GM19193 (cell line): ENCODE measurements around the gene LAMA2.

Experiments used
- POLR2A ChIP-seq: IDR thresholded peaks from 4 replicates; pipeline ENCODE4 v1.6.1; 2011; ENCODE audit not compliant: insufficient read depth, insufficient read length; ENCODE audit errors: extremely low read depth

The LAMA2 gene

DNA sequence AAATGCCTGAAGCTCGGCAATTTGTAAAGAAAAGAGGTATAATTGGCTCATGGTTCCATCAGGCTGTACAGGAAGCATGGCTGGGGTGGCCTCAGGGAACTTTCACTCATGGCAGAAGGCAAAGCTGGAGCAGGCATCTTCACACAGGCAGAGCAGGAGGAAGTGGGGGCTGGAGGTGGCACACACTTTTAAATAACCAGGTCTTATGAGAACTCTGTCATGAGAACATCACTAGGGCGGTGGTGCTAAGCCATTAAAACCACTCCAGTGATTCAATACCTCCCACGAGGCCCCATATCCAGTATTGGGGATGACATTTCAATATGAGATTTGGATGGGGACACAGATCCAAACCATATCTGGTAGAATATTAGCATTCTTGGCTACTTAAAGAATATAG lies 481.8 kb downstream of the LAMA2 start:
- no peak for TF ChIP-seq POLR2A

DNA sequence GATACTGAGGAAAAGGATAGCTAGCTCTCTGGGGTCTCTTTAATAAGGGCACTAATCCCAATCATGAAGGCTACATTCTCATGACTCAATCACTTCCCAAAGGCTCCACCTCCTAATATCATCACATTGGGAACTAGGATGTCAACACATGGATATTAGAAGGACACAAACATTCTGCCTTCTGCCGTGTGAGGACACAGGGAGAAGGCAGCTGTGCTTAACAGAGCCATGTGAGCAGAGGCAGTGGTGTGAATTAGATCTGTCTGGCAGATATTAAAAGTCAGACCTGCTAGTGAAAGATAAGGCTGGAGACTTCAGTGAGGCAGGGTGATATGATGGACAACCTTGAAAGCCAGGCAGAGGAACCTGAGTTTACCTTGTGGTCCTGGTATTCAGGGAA lies 485.1 kb downstream of the LAMA2 start:
- no peak for TF ChIP-seq POLR2A

DNA sequence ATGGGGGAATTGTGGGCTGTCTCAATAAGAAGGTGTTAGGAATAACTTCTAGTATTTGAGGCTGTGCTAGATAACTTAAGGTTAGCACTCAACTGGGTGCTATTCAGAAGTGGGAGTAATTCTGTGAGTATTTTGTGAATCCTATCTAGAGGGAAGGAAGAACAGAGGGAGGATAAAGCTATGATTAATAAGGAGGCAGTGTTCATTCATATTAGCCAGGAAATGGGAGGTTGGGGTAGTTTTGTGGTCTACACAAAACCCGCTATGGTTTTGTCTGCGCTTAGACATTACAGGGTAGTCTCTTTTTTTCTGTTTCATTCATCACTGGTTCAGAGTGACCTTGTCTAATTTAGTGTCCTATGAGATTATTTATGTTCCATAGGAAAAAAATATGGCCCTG lies 486.0 kb downstream of the LAMA2 start:
- no peak for TF ChIP-seq POLR2A

DNA sequence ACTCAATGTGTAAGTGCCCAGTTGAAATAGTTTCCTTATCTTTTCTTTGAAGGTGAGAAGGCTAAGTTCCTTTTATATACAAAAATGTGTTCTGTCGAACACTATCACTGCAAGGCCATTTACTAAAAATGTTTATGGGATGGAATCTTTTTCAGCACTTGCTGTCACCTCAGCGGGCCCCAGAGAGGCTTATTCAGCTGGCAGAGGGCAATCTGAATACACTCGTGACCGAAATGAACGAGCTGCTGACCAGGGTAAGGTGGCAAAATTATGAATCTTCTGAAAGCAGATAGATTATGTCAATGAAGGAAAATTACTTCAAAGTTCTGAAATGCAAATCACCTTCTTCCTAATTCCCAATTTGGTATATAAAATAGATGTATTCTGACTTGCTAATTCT lies 486.8 kb downstream of the LAMA2 start:
- no peak for TF ChIP-seq POLR2A

DNA sequence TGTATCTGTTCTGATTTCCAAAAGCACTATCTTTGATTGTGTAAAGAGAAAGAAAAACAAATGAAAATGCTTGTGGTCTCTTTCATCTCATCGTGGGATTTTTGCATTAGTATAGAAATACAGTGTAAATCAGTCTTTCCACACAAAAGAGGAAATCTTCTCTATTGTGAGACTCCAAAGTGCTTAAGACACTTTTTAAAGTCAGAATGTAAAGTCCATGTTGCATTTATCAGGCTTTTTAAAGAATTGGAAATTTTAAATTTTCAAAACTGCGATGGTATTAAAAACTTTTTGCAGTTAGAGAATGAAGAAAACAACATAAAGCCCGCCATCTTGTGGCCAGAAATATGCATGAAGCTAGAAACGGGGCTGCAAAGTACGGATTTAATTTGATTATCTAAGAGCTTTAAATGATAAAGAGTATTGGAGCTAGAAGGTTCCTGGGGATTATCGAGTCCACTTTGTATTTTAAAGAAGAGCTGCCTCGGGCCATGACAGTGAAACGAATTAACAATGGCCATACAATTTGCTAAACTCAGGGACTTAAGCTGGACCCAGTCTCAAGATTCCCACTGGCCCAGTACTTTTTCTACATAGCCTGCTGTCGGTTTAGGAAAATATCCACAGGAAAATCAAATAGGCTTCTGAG lies 487.5 kb downstream of the LAMA2 start:
- TF ChIP-seq POLR2A: no peak

DNA sequence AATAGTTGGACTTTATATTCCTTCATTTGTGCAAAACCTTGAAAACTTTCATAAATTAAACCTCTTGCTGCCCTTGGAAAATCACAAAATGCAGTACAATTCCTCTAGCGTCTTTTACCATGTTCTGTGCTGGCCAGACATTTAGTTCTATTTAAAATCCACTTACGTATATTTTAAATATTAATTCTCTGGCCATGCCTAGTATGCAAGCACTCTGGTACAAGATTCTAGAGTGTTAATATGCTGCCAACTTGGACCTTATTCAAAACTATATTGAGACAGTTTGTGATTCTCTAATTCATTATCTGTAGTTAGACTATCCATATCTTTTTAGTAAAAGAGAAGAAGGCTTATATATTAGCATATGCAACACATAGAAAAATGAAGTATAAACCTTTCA lies 498.9 kb downstream of the LAMA2 start:
- no peak for TF ChIP-seq POLR2A

DNA sequence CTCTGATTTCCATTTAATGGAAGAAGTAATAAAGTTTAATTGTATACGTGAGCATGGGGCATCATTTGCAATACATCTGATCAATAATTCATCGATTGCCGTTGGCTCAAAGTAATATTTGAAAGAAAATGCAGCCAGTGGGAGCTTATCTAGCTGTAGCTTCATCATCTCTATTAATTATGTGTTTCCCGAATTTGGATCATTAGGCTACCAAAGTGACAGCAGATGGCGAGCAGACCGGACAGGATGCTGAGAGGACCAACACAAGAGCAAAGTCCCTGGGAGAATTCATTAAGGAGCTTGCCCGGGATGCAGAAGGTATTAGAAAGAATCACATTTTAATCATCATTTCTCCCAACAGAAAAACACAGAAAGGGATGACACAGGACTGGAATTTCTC lies 500.0 kb downstream of the LAMA2 start:
- TF ChIP-seq POLR2A: no peak

DNA sequence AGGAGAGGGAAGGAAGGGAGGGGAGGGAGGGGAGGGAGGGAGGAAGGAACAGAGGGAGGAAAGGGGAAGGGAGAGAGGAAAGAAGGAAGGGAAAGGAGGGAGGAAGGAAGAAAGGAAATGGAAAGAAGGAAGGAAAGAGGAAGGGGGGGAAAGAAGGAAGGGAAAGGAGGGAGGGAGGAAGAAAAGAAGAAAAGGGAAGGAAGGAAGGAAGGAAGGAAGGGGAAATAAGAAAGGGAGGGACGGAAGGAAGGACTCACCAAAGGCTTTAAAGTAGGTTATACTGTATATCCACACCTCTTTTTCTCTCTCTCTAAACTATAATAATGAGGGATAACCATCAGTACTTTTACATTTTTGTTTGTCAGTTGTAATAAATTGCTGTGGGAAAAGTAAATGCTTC lies 502.2 kb downstream of the LAMA2 start:
- no peak for TF ChIP-seq POLR2A

DNA sequence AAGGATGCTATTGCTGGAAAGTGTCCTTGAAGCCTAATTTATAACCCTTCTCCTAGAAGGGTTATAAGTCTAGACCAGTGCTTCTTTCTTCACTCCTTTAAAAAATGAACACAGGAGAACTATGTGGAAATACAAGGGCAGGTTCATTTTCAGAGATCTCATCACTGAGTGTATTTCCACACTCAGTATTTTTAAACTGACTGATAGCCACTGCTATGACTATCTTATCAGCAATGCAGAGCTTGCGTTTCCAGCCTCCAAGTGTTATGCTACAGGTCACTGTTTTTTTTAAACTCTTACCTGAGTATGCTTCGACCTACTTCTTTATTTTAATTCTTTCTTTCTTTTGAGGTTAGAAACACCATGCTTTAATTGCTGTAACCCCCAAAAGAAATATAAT lies 508.0 kb downstream of the LAMA2 start:
- no peak for TF ChIP-seq POLR2A

DNA sequence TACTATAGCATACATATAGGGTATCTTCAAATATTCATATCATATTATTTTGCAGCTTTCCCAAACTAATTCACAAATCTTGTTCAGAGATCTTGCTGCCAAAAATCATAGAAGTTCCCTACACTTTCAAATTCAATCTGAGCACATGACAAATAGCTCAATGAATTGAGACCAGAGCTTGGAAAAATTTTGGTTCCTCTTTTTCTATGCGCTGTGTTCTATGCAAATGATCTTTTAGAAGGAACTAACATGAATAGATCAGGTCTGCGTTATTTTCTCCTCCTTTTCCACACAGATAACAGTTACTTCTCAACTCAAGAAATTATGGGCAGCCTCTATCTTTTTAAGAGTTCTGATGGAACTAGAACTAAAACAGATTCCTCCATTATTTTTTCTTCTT lies 510.7 kb downstream of the LAMA2 start:
- no peak for TF ChIP-seq POLR2A

DNA sequence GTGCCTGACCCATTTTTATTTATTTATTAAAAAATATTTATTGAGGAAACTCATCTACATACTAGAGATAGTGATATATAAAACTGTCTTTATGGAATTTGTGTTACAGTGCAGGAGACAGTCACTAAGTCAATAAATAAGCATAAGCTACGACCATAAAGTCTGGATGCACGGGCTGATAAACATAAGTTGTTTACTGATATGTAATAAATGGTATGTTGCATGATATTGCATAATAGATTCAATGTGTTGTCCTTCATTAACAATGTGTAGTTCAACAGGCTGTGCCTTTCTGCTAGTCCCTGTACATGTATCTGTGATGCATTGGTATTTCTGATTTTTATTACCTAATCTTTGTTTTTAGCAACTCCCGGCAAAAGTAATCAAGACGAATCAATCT lies 515.8 kb downstream of the LAMA2 start:
- no peak for TF ChIP-seq POLR2A

DNA sequence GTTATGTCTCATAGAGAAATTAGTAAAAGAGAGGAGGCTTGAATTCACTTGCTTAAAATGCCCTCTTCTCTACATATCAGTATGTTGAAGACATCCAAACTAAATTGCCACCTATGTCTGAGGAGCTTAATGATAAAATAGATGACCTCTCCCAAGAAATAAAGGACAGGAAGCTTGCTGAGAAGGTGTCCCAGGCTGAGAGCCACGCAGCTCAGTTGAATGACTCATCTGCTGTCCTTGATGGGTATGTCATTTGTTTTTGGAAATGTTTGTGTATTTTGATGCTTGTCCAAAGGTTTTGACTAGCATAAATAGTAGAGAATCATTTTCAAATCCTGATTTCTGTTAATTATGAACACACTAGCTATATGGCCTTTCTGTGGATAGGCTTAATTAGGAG lies 519.3 kb downstream of the LAMA2 start:
- TF ChIP-seq POLR2A: no peak

DNA sequence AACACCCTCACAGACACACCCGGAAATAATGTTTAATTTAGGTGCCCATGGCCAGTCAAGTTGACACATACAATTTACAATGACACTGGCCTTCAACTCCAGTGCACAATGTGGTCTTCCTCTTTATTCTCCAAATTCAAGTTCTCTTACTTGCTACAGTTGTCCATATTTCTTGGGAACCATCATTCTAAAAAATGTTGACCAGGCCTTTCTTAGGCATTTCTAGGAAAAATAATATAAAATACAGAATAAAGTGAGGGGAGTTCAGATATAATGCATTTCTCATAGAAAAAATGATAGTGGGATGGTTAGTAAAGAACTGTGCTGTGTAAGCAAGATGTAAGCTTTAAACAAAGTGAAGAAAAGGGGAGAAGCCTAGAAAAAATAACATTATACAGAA lies 528.2 kb downstream of the LAMA2 start:
- TF ChIP-seq POLR2A: no peak

DNA sequence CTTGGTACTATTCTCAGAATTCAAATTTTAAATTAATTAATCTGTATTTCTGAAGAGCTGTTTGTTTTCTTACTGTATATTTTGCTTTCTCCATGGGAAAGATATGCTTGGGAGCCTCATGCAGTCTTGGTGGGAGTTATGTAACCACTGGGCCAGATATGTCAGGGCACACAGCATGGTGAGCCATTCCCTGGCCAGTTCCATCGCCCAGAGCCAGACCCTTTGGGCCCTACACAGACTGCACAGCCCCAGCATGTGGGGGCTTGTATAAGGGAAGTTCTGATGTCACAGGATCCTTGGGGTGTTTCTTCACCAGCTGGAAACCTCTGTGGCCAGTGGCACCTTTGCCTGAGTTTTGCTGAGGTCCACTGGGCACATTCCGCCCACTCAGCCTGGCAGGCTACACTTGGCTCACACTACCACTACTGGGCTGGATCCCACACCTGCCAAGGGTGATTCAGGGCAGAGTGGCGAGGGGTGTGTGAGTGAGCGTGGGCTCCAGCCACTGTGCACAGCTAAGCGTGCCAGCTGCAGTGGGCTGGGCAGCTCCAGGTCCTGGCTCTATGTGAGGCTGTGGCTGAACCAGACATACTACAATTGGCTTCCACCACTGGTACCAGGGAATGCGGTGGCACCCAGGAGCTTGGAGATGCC lies 533.5 kb downstream of the LAMA2 start:
- TF ChIP-seq POLR2A: no peak

DNA sequence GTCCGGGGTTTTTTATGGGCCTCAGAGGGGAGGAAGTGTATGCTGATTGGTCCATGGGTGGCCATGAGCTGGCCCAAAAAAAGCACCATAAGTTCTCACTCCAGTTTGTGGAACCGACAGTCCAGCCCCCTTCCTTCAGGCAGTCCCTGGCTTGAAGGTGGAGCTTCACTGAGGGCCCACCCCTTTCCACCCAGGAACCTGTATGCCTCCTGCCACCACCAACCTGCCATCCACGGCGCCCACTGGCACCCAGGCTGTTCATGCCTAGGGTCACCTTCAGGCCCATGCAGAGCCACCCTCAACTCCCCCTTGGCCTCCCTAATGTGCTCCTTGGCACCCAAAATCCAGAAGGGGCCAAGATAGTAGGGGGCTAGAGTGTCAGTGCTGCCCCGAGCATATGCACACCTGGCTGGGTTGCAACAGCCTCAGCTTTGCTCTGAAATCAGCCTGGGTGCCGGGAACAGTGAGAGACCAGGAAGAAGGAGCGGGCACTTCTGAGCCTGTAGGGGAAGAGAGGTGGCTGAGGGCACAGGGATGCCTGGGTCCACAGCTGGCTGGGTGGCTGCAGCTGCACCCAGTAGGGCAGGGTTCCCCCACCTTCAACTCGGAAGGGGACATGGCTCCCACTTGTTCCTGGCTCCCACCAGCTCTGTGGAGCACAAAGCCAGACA lies 534.6 kb downstream of the LAMA2 start:
- TF ChIP-seq POLR2A: no peak

DNA sequence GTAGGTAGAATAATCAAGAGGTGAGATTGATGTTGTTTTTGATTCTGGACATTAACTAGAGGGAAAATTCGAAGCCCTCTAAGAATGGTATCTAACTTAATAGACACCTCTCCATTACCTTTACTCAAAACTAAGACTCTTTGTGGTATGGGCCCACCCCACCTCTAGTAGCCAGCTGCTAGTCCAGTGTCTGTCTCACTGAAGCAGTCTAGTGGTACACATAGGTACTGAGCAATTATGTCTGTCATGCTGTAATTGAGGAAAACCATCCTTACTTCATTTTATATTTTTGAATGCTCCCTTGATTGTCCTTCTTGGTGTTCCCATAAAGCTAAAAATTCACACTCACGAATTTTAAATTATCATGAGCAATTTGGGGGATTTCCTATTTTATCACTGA lies 536.4 kb downstream of the LAMA2 start:
- no peak for TF ChIP-seq POLR2A
